GM19238 (cell line): Measurements from ENCODE around the gene GABRA1.

Experiments
- DNase-seq: peaks from one replicate; pipeline ENCODE4 v3.0.0; 2011; ENCODE audit warnings: low spot score; ENCODE audit not compliant: insufficient read length

GABRA1 gene

GRCh38 chr5:161847941-161848391 lies at the start of gene GABRA1:
TSS of gene GABRA1 (plus strand) at chr5:161848120. CDS start at chr5:161850811, 2,691 bp downstream.
- no peak for DNase-seq

- DNase-seq, result no peak
Observed at GRCh38 chr5:161799316-161799715, 48.6 kb upstream of the GABRA1 start.

- no peak for DNase-seq
Observed at GRCh38 chr5:161804263-161804662, 43.7 kb upstream of the GABRA1 start.

GRCh38 chr5:161846746-161847145 lies 1.2 kb upstream of the GABRA1 start:
- no peak for DNase-seq

- DNase-seq, result no peak
Observed at GRCh38 chr5:161847447-161847846, 473 bp upstream of the GABRA1 start.

GRCh38 chr5:161850491-161850890 lies 2.6 kb downstream of the GABRA1 start:
- DNase-seq, result no peak

GRCh38 chr5:161851691-161852299 lies 3.9 kb downstream of the GABRA1 start:
- no peak for DNase-seq

- DNase-seq, result no peak
Observed at GRCh38 chr5:161857358-161857757, 9.4 kb downstream of the GABRA1 start.

- no peak for DNase-seq
Observed at GRCh38 chr5:161863259-161863658, 15.3 kb downstream of the GABRA1 start.

GRCh38 chr5:161863811-161864210 lies 15.9 kb downstream of the GABRA1 start:
- DNase-seq, result no peak

- no peak for DNase-seq
Observed at GRCh38 chr5:161865510-161865909, 17.6 kb downstream of the GABRA1 start.

- DNase-seq, result no peak
Observed at GRCh38 chr5:161889971-161890370, 42.1 kb downstream of the GABRA1 start.

- no peak for DNase-seq
Observed at GRCh38 chr5:161895514-161895913, 47.6 kb downstream of the GABRA1 start.

GRCh38 chr5:161897033-161897432 lies 49.1 kb downstream of the GABRA1 start:
- no peak for DNase-seq

GRCh38 chr5:161899590-161899989 lies 51.7 kb downstream of the GABRA1 start:
- no peak for DNase-seq

GRCh38 chr5:161900981-161901380 lies 53.1 kb downstream of the GABRA1 start:
- DNase-seq, result no peak

GRCh38 chr5:161921781-161922180 lies 73.9 kb downstream of the GABRA1 start:
- DNase-seq, result no peak

GRCh38 chr5:161924270-161924669 lies 76.3 kb downstream of the GABRA1 start:
- no peak for DNase-seq

GRCh38 chr5:161925960-161926359 lies 78.0 kb downstream of the GABRA1 start:
- DNase-seq, result no peak

GRCh38 chr5:161934486-161934885 lies 86.6 kb downstream of the GABRA1 start:
- no peak for DNase-seq

GRCh38 chr5:161944974-161945373 lies 97.1 kb downstream of the GABRA1 start:
- DNase-seq, result no peak

GRCh38 chr5:161946911-161947310 lies 99.0 kb downstream of the GABRA1 start:
- DNase-seq, result no peak
